HG03469 (cell line): ENCODE data around the gene SHFL.

Source experiments
- ATAC-seq: cut with Tn5 transposase; IDR thresholded peaks from one replicate; pipeline ENCODE4 v1.9.1; 2021; ENCODE audit warnings: mild to moderate bottlenecking, moderate library complexity, moderate number of reproducible peaks; ENCODE audit not compliant: unreplicated experiment

Gene SHFL

GRCh38 chr19:10087296-10088061, 1.4 kb downstream of the SHFL start:
- ATAC-seq, result no peak

GRCh38 chr19:10088949-10089554, 2.9 kb downstream of the SHFL start:
- ATAC-seq, result no peak

GRCh38 chr19:10089801-10090375, 3.8 kb downstream of the SHFL start:
- no peak for ATAC-seq

GRCh38 chr19:10091370-10091687, 5.2 kb downstream of the SHFL start:
- ATAC-seq, result no peak

GRCh38 chr19:10091895-10092641, 6.0 kb downstream of the SHFL start:
- ATAC-seq, result no peak

- no peak for ATAC-seq
Measured at GRCh38 chr19:10092648-10093294, 6.7 kb downstream of the SHFL start.

GRCh38 chr19:10093295-10094186, 7.4 kb downstream of the SHFL start:
- ATAC-seq, result no peak

- no peak for ATAC-seq
Measured at GRCh38 chr19:10095622-10095947, 9.5 kb downstream of the SHFL start.

- ATAC-seq, result peak; percentile 57
Measured at GRCh38 chr19:10095948-10096614, 10.0 kb downstream of the SHFL start.

GRCh38 chr19:10096615-10096963, 10.5 kb downstream of the SHFL start:
- no peak for ATAC-seq

GRCh38 chr19:10100163-10100785, 14.2 kb downstream of the SHFL start:
- ATAC-seq, result no peak

- no peak for ATAC-seq
Measured at GRCh38 chr19:10102787-10103236, 16.7 kb downstream of the SHFL start.

GRCh38 chr19:10104130-10104513, 18.0 kb downstream of the SHFL start:
- ATAC-seq, result no peak

- peak; percentile 30 for ATAC-seq
Measured at GRCh38 chr19:10104665-10105508, 18.8 kb downstream of the SHFL start.

- ATAC-seq, result no peak
Measured at GRCh38 chr19:10105509-10106099, 19.5 kb downstream of the SHFL start.

GRCh38 chr19:10106100-10106936, 20.2 kb downstream of the SHFL start, which contains the start of gene PPAN:
PPAN (plus strand) TSS chr19:10106362; CDS start chr19:10106395, 33 bp downstream.
- ATAC-seq, result peak; percentile 33

- no peak for ATAC-seq
Measured at GRCh38 chr19:10107254-10107653, 21.1 kb downstream of the SHFL start.
